NCI-H69 (cell line): ENCODE results near the gene DCUN1D3.
"Not testable (repeated sequence)": the region's sequence is repeated elsewhere in the genome, so short reads cannot be mapped to it uniquely, and the experiment has no call there.

ENCODE experiments used
- DNase-seq: peaks from one replicate; lab custom pipeline; 2025; lab: John Stamatoyannopoulos, UW

Gene DCUN1D3

GRCh38 chr16:20900299-20901067, at the start of gene DCUN1D3, which contains the start of gene LYRM1:
TSS of gene DCUN1D3 (minus strand) at chr16:20900358. CDS start at chr16:20862538, 37,820 bp downstream.
TSS of gene LYRM1 (plus strand) at chr16:20900771. CDS start at chr16:20915556, 14,785 bp downstream.
- peak; percentile 99 for DNase-seq

- no peak for DNase-seq
Observed at GRCh38 chr16:20949660-20950059, 49.5 kb upstream of the DCUN1D3 start.

GRCh38 chr16:20948444-20948843, 48.3 kb upstream of the DCUN1D3 start:
- peak; percentile 11 for DNase-seq

- no peak for DNase-seq
Observed at GRCh38 chr16:20946015-20946629, 46.0 kb upstream of the DCUN1D3 start.

- DNase-seq: not testable (repeated sequence)
Observed at GRCh38 chr16:20945575-20945875, 45.4 kb upstream of the DCUN1D3 start.

GRCh38 chr16:20944861-20945574, 44.9 kb upstream of the DCUN1D3 start:
- peak; percentile 51 for DNase-seq

GRCh38 chr16:20942256-20942655, 42.1 kb upstream of the DCUN1D3 start:
- no peak for DNase-seq

- no peak for DNase-seq
Observed at GRCh38 chr16:20941636-20941926, 41.4 kb upstream of the DCUN1D3 start.

- no peak for DNase-seq
Observed at GRCh38 chr16:20940871-20941635, 40.9 kb upstream of the DCUN1D3 start.

- no peak for DNase-seq
Observed at GRCh38 chr16:20939611-20940010, 39.5 kb upstream of the DCUN1D3 start.

GRCh38 chr16:20938426-20938825, 38.3 kb upstream of the DCUN1D3 start:
- DNase-seq: no peak

GRCh38 chr16:20937736-20938135, 37.6 kb upstream of the DCUN1D3 start:
- DNase-seq: no peak

- DNase-seq: no peak
Observed at GRCh38 chr16:20933589-20933988, 33.4 kb upstream of the DCUN1D3 start.

- DNase-seq: no peak
Observed at GRCh38 chr16:20931066-20931600, 31.0 kb upstream of the DCUN1D3 start.

GRCh38 chr16:20930365-20930690, 30.2 kb upstream of the DCUN1D3 start:
- no peak for DNase-seq

GRCh38 chr16:20929676-20930364, 29.7 kb upstream of the DCUN1D3 start:
- DNase-seq: not testable (repeated sequence)

GRCh38 chr16:20928774-20929411, 28.7 kb upstream of the DCUN1D3 start:
- no peak for DNase-seq

GRCh38 chr16:20925751-20926150, 25.6 kb upstream of the DCUN1D3 start:
- no peak for DNase-seq

GRCh38 chr16:20923876-20924275, 23.7 kb upstream of the DCUN1D3 start:
- DNase-seq: no peak

GRCh38 chr16:20920799-20921198, 20.6 kb upstream of the DCUN1D3 start:
- no peak for DNase-seq

GRCh38 chr16:20920091-20920490, 19.9 kb upstream of the DCUN1D3 start:
- no peak for DNase-seq
